Erythroblast (primary cell): ENCODE data around the gene CPB1.

Experiments
- GATA1 ChIP-seq: IDR thresholded peaks from 2 replicates; pipeline ENCODE4 v1.6.1; 2011; ENCODE audit warnings: low read depth, mild to moderate bottlenecking, control low read depth, low read length, moderate library complexity
- POLR2A ChIP-seq: IDR thresholded peaks from 2 replicates; pipeline ENCODE4 v1.6.1; 2011; ENCODE audit warnings: mild to moderate bottlenecking, low read length

DNA sequence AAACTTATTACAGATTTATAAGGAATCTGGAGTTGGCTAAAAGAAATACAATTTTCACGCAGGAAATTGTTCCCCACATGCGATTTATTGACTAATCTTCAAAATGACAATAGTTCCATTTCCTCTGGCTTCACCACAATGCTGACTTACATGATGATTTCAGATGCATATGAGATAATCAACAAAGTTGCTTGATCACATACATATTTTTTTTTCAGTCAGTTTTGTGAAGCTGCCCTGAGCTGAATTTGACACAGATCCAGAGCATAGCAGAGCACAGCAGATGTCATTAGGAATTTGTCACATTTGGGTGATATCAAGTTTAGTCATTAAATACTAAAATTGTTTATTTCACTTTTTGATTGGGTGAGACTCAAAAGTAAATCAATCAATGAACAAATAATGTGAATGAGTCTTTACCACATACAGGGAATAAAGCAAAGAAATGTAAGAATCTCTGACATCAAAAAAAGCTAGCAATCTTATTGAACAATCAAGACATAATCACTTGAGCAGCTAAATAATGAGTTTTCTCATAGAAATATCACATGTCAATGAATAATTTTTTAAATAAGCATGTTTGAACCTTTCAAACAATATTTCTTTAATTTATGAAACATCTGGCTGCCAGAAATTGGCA is 18.3 kb downstream of the CPB1 start:
- no peak for TF ChIP-seq GATA1
- no peak for TF ChIP-seq POLR2A
